Neural progenitor cell (in vitro differentiated cells): ENCODE measurements around the gene CD300LG.
"Not testable (repeated sequence)": the region's sequence is repeated elsewhere in the genome, so short reads cannot be mapped to it uniquely, and the experiment has no call there.

ENCODE experiments used
- EZH2 ChIP-seq: fragments of 200-600 bp; sonication (generic); IDR thresholded peaks from 2 replicates; pipeline ENCODE4 v1.6.1; 2017; ENCODE audit warnings: antibody characterized with exemption, mild to moderate bottlenecking, moderate library complexity
- EZH2phosphoT487 ChIP-seq: fragments of 200-600 bp; sonication (generic); IDR thresholded peaks from 2 replicates; pipeline ENCODE4 v1.6.1; 2017; ENCODE audit warnings: antibody characterized with exemption
- TF ChIP-seq, protein P1 (sequence below): fragments of 200-600 bp; sonication (generic); IDR thresholded peaks from 2 replicates; pipeline ENCODE4 v1.5.1; 2017; ENCODE audit warnings: antibody characterized with exemption, mild to moderate bottlenecking

DNA sequence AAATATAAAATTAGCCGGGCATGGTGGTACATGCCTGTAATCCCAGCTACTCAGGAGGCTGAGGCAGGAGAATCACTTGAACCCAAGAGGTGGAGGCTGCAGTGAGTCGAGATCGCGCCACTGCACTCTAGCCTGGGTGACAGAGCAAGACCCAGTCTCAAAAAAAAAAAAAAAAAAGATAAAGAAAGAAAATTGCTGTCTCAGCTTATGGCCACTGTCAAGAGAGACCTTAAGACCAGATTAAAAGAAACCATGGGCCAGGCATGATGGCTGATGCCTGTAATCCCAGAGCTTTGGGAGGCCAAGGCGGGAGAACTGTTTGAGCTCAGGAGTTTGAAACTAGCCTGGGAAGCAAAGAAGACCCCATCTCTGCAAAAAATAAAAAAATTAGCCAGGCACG lies 22.1 kb downstream of the CD300LG start:
- TF ChIP-seq, protein P1, sequence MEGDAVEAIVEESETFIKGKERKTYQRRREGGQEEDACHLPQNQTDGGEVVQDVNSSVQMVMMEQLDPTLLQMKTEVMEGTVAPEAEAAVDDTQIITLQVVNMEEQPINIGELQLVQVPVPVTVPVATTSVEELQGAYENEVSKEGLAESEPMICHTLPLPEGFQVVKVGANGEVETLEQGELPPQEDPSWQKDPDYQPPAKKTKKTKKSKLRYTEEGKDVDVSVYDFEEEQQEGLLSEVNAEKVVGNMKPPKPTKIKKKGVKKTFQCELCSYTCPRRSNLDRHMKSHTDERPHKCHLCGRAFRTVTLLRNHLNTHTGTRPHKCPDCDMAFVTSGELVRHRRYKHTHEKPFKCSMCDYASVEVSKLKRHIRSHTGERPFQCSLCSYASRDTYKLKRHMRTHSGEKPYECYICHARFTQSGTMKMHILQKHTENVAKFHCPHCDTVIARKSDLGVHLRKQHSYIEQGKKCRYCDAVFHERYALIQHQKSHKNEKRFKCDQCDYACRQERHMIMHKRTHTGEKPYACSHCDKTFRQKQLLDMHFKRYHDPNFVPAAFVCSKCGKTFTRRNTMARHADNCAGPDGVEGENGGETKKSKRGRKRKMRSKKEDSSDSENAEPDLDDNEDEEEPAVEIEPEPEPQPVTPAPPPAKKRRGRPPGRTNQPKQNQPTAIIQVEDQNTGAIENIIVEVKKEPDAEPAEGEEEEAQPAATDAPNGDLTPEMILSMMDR = not testable (repeated sequence)
- TF ChIP-seq EZH2, EZH2phosphoT487: not testable (repeated sequence)
